Anterior cingulate cortex (tissue), 58 donors: ENCODE results near the gene JARID2.

Experiments
- DNase-seq, 58 donors: peaks; one replicate each; lab custom pipeline; 2025; lab: John Stamatoyannopoulos, UW

JARID2 gene

DNA sequence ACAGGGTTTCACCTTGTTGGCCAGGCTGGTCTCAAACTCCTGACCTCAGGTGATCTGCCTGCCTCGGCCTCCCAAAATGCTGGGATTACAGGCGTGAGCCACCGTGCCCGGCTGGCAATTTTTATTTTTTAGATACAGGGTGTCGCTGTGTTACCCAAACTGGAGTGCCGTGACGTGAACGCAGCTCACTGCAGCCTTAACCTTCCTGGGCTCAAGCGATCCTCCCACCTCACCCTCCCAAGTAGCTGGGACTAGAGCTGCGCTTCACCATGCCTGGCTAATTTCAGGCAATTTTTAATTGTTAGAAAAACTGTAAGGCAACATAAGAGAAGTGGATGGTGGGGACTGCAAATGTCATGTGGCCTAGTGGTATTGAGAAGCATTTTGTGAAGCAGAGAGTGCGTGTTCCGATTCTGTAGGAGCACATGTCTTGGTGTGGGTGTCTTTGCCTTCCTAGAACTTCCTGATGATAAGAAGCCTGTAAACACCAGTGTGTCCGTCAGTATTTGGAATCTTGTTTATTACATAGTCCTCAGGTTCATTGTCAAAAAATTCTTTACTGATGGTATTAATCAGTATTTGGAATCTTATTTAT is 18.0 kb downstream of the JARID2 start:
- DNase-seq, result no peak

DNA sequence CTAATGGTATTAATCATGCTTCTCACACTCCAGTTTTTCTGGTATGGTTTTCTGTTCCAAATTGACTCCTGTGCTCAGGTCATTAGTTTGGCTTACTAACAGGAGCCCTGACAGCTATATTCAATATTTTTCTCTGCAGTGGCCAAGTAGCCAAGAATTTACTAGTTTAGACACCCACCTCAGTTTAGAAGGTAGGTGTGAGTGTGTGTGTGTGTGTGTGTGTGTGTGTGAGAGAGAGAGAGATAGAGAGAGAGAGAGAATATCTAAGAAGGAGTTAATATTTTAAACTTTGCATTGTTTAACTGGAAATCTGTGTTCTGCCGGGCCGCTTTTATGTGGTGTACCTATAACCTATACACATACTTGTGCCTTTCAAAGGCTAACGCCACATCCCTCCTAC is 18.5 kb downstream of the JARID2 start:
- no peak for DNase-seq

DNA sequence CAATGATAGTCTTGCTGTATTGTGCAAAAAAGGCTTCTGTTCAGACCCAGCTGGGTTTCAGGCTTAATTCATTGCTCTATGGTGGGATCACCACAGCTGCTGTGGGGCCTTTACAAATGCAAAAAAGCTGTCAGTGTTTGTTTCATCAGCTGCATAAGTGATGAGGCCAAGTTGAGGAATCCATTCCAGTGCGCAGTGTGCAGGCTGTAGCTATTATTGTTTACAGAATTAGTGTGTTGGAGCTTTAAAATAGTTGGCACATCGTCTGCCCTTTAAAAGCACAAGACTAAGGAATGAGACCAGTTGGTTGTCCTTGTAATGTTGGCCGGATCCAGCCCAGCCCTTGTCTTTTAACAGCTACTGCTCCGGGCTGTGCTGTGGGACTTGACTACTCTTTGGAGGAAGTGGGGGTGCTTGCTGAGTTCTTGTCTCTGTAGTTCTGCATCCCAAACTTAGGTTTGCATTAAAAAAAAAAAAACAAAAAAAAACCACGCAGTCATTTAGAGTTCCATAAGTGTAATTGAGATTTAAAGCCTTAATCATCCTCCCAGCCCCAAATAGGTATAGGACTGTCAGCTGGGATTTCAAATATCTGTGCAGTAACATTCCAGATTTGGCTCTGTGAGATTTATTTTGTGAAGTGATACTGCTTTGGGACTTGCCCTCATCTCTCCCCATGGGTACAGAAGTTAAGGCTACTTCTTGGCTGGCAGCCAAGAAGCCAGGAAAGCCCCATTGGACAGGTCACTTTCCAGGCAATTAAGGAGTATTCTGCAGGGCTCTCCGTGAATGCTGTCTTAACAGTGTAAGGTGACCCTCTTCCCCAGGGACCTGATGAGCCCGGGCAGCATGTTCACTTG is 19.3 kb downstream of the JARID2 start:
- peak in 46 of 58 donors; percentile 18 to 88 (median 62) for DNase-seq

DNA sequence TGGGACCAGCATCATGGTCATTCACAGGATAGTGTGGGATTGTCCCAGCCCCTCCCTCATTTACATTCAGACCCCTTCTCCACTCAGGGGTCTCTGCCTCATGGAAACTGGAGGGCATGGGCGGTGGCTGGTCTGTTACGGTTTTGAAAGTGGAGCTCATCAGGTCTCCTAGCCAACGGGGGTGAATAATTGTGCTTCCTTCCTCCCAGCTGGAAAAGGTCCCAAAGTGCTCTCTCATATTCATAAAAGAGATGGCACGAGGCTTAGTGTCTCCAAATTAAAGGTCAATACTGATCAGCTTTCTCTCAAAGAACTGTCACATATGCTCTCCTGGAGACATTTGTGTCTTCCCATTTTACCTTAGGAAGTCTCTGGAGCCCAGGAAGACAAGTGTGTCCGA is 19.9 kb downstream of the JARID2 start:
- DNase-seq, result no peak

DNA sequence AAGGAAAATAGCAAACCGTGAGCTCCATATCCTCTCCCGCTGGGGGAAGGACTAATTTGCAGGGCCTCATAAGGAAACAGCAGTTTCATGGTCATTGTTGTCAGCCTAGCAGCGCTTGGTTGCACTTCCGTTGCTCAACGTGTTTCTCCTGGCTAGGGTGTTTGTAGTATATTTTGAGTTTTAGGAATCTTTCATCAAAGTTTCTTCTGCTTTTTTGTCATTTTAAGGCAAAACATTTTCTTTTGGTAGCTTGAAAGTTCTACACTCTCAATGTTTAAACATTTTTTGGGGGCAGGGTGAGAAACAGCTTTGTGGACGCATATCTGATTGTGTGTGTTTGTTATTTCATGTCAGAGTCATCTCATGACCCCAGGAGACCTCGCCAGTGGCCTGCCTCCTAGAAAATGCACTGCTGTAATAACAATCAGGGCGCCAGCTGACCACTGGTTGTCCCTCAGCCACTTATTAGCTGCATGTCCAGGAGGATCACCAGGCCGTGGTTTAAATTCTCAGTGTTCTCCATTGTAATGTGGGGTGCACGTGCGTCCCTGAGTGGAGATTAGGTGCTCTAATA is 20.6 kb downstream of the JARID2 start:
- DNase-seq, result peak in 6 of 58 donors; percentile 12 to 24 (median 20)

DNA sequence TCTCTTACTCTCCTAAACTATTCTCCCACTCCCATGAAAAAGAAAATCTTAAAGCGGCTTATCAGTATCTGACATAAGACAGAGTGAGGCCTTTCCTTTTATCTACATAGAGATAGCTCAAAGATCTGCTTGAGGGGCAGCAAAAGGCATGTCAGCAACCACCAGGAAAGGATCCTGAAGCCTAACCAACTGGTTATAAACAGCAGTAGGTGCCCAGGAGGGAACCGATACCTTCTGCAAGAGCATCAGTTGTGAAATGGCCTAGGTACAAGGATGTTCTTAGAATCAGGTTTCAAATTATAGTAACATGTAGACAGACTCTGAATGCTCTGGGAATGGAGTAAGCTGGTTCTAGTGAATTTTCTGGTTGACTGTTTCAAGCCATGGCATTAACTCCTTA is 21.4 kb downstream of the JARID2 start:
- no peak for DNase-seq

DNA sequence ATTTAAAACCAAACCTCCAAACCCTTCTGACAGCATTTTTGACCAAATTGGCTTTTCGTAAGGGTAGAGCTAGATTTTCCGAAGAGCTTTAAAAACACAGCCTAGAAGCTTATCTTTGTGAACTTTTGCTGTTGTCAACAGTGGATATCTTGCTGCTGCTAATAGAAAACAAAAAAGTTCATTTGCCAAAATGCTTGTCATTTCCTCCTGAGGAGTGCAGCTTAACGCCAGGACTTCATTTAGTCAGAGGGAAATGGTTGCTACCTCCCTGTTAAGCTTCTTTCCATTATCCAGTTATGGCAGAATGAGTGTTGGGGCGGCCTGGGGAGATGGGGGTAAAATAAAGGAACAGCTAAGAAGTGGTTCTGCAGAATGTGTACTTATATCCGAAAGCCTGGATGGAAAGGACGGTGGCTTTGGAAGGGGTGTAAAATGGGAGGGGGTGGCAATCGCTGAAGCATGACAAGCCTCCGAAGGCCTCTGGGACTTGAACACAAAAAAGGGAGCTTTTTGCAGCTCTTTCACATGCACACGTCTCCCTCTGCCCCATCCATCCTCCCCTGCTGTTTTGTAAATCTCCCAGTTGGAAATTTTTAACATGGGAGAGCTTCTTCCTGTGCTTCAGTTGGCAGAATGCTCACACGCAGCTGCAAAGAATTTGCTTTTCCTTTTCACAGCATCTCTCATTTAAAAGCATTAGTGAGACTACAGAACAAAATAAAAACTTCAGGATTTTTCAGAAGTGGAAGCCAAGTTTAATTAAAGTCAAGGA is 22.5 kb downstream of the JARID2 start:
- peak in 7 of 58 donors; percentile 8 to 33 (median 20) for DNase-seq

DNA sequence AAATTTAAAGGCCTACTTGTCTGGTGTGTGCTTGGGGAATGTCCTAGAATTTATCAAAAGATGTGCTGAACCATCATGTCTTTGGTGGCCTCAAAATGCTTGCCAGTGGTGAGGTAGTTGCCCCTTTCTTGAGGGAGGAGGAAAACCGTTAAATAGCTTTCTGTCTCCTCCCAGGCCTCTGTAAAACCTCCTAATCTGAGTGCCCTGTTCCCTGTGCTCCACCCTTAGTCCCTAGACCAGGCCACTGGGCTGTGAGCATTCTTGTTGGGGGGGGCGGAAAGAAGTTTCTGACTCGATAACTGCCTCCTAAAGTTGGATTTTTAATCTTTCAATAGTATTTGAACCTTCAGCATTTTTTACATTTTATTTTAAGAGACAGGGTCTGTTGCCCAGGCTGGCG is 23.1 kb downstream of the JARID2 start:
- no peak for DNase-seq

DNA sequence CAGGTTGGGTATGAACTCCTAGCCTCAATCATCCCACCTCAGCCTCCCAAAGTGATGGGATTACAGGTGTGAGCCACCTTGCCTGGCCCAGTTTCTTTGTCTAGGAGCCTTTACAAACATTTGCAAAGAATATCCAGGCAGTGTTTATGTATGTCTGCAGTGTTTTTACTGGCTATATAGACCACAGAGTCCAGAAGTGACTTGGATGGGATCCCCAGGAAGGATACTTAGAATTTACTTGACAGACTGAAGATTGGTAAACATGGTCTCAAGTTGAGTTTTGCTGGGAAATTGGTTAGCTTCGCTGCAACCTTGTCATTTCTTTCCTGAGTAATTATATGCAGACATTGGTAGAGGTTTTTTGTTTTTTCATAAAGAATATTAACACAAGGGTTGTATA is 23.8 kb downstream of the JARID2 start:
- no peak for DNase-seq

DNA sequence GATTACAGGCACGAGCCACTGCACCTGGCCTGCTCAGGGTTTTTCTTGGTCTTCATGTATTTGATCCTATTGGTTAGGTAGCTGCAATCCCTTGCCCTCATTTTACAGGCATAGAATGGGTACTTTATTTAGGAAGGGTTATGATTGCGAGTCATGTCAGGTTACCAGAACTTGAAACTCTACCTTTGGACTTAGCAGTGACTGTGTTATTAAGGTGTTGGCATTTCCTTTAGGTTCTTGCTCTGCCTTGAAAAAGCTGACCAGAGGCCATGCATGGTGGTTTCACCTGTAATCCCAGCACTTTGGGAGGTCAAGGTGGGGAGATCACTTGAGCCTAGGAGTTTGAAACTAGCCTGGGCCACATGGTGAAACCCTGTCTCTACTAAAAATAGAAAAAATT is 24.5 kb downstream of the JARID2 start:
- no peak for DNase-seq

DNA sequence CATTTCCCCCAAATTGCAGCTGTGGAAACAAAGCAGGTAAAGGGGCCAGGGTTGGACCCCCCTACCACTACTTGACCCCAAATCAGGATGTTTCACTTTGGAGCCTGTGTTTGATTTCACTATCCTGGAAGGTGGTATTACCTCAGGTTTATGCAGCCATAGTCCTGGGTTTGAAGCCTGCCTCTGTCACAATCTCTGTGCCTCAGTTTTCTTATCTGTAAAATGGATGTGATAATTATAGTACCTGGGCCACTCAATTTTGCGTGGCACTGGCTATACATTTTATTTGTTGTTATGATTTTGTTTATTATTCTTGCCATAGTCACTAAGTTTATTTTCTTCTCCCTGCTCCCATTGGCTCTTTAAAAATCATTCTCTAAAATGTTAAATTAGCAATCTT is 26.7 kb downstream of the JARID2 start:
- DNase-seq, result no peak

DNA sequence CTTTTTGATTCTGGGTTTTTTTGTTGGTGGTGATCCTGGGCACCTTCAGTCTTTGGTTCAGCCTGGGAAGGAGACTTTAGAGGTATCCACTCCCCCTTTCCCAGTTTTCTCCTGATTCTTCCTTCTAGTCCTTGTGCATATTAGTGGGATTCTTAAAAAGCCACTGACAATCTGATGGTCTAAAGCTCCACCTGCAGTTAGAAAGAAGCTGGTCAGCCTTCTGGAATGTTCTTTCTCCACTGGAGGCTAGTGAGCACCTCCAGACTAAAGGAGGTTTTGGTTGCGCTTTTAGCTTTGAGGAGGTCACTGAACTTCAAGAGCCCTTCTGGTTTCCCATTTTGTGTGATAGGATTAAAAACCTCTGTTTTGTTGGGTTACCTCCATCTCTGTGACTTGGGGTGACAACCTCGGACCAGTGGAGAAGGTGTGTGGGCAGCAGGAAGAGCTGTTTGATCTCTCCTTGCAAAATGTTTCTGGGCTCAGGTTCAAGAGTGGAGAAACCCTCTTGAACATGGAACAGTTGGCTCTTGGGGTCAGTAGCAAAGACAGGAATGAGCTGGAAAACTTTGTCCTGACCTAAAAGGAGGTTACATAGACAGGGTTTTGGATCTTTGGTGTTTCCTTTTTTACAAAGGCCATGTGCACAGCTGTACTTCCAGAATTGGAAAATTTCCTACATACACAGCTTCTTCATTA is 29.0 kb downstream of the JARID2 start:
- no peak for DNase-seq

DNA sequence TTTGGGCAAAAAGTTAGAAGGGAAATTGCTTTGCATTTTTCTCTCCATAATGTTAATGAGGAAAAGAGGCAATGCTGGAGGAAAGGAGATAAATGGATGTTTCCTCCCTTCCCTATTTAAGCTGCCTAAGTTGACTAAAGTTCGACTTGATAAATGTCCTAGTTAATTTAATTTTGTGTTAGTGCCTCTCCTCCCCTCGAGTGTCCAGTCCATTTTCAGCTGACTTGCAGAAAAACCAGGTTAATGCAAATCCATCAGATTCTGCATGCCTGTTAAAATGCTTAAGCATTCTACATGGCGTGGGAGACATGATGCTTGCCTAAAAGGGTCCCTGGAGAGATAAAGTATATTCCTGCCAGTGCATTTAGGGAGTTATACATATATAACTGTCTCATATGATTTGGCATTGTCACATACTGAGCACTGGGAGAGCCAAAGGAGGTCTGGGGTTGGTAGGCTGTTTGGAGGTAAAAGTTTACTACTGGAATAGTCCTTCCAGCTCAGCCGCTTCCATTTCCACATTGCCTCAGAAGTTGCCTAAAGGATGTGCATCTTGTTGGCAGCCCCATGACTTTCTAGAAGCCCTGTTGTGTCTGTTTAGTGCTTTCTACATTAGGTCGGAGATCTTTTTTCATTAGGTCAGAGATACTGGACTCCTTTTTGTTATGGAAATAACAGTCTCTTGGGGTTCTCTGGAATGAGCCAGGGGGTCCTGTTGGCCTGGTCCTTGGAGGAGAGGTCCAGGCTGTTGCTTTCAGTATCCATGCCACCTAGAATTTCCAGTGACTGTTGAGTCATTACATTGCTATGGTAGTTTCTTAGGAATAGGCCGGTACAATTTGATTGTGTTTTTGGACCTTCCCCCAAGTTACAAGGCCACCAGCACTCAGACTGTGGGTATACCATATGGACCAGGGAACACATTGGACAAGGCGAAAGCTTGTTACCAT is 30.4 kb downstream of the JARID2 start:
- no peak for DNase-seq

DNA sequence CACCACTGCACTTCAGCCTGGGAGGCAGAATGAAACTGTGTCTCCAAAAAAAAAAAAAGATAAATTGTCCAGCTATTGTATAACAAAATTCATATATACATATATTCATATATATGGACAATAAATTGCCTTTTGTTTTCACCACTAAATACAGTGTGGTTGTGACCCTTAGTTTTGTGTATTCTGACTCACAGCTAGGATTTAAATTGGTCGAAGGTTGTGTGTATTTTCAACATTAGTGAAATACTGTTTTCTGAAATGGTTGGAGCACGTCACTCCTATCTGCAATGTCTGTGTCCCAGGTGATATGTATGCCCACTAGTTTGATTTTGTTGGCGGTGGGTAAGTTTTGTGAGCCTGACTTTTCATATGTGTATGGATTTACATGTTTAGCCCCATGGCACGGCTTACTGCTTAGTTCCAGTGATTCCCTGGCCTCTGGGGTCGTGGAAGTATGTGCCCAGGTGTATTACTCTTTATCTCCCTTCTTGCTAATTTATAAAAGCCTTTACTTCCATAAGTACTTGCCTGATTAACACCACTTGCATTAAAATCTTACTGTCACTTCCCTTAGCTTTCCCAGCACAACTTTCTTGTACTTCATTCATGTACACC is 33.3 kb downstream of the JARID2 start:
- no peak for DNase-seq

DNA sequence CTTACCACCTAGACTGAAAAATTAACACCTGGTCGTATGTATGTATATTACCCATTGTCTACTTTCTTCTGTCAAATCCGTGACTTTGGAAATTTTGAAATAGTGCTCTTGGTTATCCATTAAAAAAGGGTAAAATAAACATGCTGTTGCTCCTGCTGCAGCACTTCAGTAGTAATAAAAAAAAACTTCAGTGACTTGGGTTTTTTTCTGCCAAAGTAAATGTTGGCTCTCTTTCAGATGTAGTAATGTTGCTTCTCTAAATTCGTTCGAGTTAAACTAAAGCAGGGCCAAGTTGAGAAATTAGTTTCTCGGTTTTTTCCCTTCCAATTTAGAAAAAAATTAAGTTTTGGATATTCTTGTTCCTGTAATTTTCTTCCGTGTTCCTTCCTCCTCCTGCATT is 34.2 kb downstream of the JARID2 start:
- DNase-seq, result no peak

DNA sequence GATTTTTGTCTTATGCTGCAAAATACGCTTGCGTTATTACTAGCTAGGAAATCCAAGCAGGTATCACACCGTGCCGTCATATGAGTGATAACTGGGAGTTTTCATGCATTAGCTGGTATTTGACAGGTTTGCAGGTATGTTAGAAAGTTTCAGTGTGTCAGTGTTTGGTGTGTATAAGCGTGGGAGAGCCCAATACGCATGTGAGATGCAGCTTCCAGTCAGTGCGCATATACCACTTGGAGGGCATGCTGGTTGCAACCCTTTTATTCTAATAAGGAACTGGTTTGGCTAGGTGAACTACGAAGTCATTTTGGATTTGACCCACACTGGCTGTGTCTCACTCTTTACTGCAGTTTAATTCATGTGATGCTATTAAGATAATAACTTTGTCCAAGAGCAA is 35.1 kb downstream of the JARID2 start:
- no peak for DNase-seq

DNA sequence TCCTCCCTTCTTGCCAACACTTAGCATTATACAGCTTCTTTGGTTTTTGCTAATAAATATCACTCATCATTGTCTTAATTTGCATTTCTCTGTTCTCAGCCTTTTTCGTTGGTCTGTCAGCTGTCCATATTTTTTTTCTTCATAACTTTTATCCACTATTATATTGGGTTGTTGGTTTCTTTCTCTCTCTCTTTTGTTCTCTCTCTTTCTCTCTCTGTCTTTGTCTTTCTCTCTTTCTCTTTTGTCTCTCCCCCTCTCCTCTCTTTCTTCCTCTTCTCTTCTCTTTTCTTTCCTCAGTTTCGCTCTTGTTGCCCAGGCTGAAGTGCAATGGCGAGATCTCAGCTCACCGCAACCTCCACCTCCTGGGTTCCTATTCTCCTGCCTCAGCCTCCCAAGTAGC is 36.5 kb downstream of the JARID2 start:
- no peak for DNase-seq

DNA sequence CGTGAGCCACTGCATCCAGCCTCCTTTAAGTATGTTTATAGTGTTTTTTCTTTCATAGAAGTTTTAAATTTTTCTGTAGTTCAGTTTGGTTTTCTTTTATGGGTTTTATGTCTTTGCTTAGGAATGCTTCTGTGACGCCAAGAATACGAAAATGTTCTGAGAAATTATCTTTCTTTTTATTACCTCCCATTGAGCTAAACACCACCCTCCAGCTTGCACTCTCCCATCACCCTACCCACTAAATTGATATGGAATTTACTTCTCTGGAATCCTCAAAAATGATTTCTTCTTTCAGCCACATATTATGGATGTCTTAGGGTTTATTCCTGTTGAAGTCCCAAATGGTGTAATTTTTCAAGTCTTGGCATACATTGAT is 38.1 kb downstream of the JARID2 start:
- no peak for DNase-seq

DNA sequence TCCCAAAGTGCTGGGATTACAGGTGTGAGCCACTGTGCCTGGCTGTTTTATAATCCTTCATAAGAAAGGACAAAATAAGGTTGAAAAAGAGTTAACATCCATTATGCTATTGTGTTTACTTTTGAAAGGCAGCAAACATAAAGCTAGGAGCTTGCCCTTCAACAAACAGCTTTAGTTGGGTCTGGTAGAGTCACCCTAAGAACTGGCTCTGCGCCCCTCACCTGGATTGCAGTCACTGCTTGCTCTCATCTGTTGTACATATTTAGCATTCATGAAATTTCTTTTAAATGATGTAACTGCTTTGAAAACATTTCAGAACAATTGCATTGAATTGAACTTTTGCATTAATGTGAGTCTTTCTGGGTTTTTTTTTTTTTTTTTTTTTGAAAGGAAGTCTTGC is 38.9 kb downstream of the JARID2 start:
- no peak for DNase-seq
